Measurements from ENCODE around the gene SMG1.
"Not testable (repeated sequence)": the region's sequence is repeated elsewhere in the genome, so short reads cannot be mapped to it uniquely, and the experiment has no call there.

SMG1 gene

GRCh38 chr16:18800293-18800692 is 125.9 kb downstream of the SMG1 start:
- no peak for DNase-seq (ENCODE audit: low read depth)

- no peak for DNase-seq (ENCODE audit: low read depth)
These were observed 126.7 kb downstream of the SMG1 start for GRCh38 chr16:18799500-18799899.

GRCh38 chr16:18797746-18798145 is 128.5 kb downstream of the SMG1 start:
- no peak for DNase-seq (ENCODE audit: low read depth)

GRCh38 chr16:18796377-18796776 is 129.8 kb downstream of the SMG1 start:
- DNase-seq (ENCODE audit: low read depth): no peak

GRCh38 chr16:18792836-18793433 is 133.3 kb downstream of the SMG1 start:
- DNase-seq (ENCODE audit: low read depth): no peak

- peak; percentile 97 for DNase-seq (ENCODE audit: low read depth)
These were observed 136.1 kb downstream of the SMG1 start, which contains the start of gene RPS15A for GRCh38 chr16:18789850-18790706. Gene RPS15A, minus strand, starts transcription at chr16:18790334. Its CDS starts 1,221 bp downstream, at chr16:18789113.

GRCh38 chr16:18789515-18789849 is 136.7 kb downstream of the SMG1 start:
- no peak for DNase-seq (ENCODE audit: low read depth)

- DNase-seq (ENCODE audit: low read depth): no peak
These were observed 137.2 kb downstream of the SMG1 start for GRCh38 chr16:18788828-18789514.

- no peak for DNase-seq (ENCODE audit: low read depth)
These were observed 141.1 kb downstream of the SMG1 start for GRCh38 chr16:18784917-18785623.

- DNase-seq (ENCODE audit: low read depth): no peak
These were observed 142.5 kb downstream of the SMG1 start for GRCh38 chr16:18783430-18784341.

- DNase-seq (ENCODE audit: low read depth): no peak
These were observed 143.3 kb downstream of the SMG1 start for GRCh38 chr16:18782697-18783429.

- not testable (repeated sequence) for DNase-seq (ENCODE audit: low read depth)
These were observed 145.0 kb downstream of the SMG1 start for GRCh38 chr16:18781232-18781631.

GRCh38 chr16:18780460-18781026 is 145.7 kb downstream of the SMG1 start:
- DNase-seq (ENCODE audit: low read depth): not testable (repeated sequence)

GRCh38 chr16:18777664-18778063 is 148.5 kb downstream of the SMG1 start:
- not testable (repeated sequence) for DNase-seq (ENCODE audit: low read depth)

GRCh38 chr16:18776334-18776733 is 149.9 kb downstream of the SMG1 start:
- not testable (repeated sequence) for DNase-seq (ENCODE audit: low read depth)

- not testable (repeated sequence) for DNase-seq (ENCODE audit: low read depth)
These were observed 151.6 kb downstream of the SMG1 start for GRCh38 chr16:18774651-18775050.

- DNase-seq (ENCODE audit: low read depth): not testable (repeated sequence)
These were observed 154.0 kb downstream of the SMG1 start for GRCh38 chr16:18772171-18772570.

GRCh38 chr16:18770336-18770962 is 155.8 kb downstream of the SMG1 start:
- DNase-seq (ENCODE audit: low read depth): not testable (repeated sequence)

GRCh38 chr16:18767217-18767616 is 159.0 kb downstream of the SMG1 start:
- not testable (repeated sequence) for DNase-seq (ENCODE audit: low read depth)

GRCh38 chr16:18762713-18763112 is 163.5 kb downstream of the SMG1 start:
- not testable (repeated sequence) for DNase-seq (ENCODE audit: low read depth)

All from stromal cell of bone marrow (primary cell).